K562 (cell line): Measurements from ENCODE around the gene KRT39. TPM values are rescaled to one million over a fixed set of nuclear protein-coding genes. Genes with fewer than 3 reads are reported as not detected.

ENCODE experiments used
- ATAC-seq: fragments of 200-7000 bp; cut with Tn5 transposase; 3 replicates; pipeline ENCODE4 v1.9.1; 2020; ENCODE audit warnings: moderate library complexity
- BruUV-seq: library from RNA; stranded (reverse); fragments of 400-500 nt; replicated peaks from 2 replicates; lab custom pipeline; 2021; lab: Mats Ljungman, UMichigan
- CTCF ChIA-PET: fragments of 300-600 bp; formaldehyde crosslinking; extraction: SDS; loops from one replicate; lab custom pipeline; 2021; ENCODE audit warnings: low intra/inter-chr PET ratio; lab: Yijun Ruan, JAX
- POLR2A ChIA-PET: fragments of 300-600, 350-650 bp; sonication (Branson Sonifier 250); formaldehyde crosslinking; extraction: SDS; loops from one replicate; lab custom pipeline; 2021; ENCODE audit warnings: antibody characterized with exemption, inconsistent platforms; lab: Yijun Ruan, JAX
- DNase-seq, 4 experiments: peaks; one replicate each; pipeline versions ENCODE4 v3.0.0 to v3.0.0-alpha.2; 2011 to 2018; ENCODE audit warnings: low spot score in 3 of 4, mixed read lengths in 3 of 4; ENCODE audit errors: extremely low read depth in 1 of 4
- FAIRE-seq: peaks from 2 replicates; lab custom pipeline; 2011; peaks lifted over from hg19 to GRCh38; lab: Jason Lieb, UNC
- H2AFZ ChIP-seq: 2 replicates; pipeline ENCODE4 v1.6.0; 2011; ENCODE audit warnings: low read depth, low read length, control low read depth, inconsistent platforms
- H3K27ac ChIP-seq: fragments of 200-600 bp; 3 replicates; pipeline ENCODE4 v1.8.0; 2011; ENCODE audit warnings: low read depth, mild to moderate bottlenecking, control low read depth, inconsistent platforms, low read length, moderate library complexity, mixed read lengths; ENCODE audit errors: extremely low read depth
- H3K27me3 ChIP-seq, 2 experiments: fragments of 300-600 bp in 1 of 2; 2 replicates in 1 of 2; 3 replicates in 1 of 2; pipeline versions ENCODE4 v1.6.0 to v1.8.0; 2011; ENCODE audit warnings: inconsistent platforms in 2 of 2, low read length in 2 of 2, mild to moderate bottlenecking in 1 of 2, mixed read lengths in 1 of 2, moderate library complexity in 1 of 2; ENCODE audit not compliant: control insufficient read depth in 2 of 2, insufficient read depth in 2 of 2
- H3K36me3 ChIP-seq: fragments of 300-600 bp; 3 replicates; pipeline ENCODE4 v1.8.0; 2011; ENCODE audit warnings: mild to moderate bottlenecking, low read length, inconsistent platforms; ENCODE audit not compliant: control insufficient read depth, insufficient read depth
- H3K4me1 ChIP-seq, 2 experiments: fragments of 200-600 bp in 1 of 2; replicated peaks in 1 of 2; 2 replicates in 1 of 2; 3 replicates in 1 of 2; pipeline versions ENCODE4 v1.5.1 to v1.8.0; 2011; ENCODE audit warnings: inconsistent platforms in 2 of 2, low read length in 2 of 2, mild to moderate bottlenecking in 1 of 2, mixed read lengths in 1 of 2, moderate library complexity in 1 of 2; ENCODE audit not compliant: control insufficient read depth in 2 of 2, insufficient read depth in 2 of 2
- H3K4me2 ChIP-seq: 2 replicates; pipeline ENCODE4 v1.6.1; 2011; ENCODE audit warnings: low read length, control low read depth, inconsistent platforms, mixed read lengths; ENCODE audit not compliant: insufficient read depth
- H3K4me3 ChIP-seq: fragments of 200-600 bp; sonication (generic), shearing (Covaris generic); 2 replicates; pipeline ENCODE4 v1.5.1; 2016; ENCODE audit warnings: control low read depth, inconsistent platforms
- H3K79me2 ChIP-seq: fragments of 200-600 bp; 3 replicates; pipeline ENCODE4 v1.8.0; 2011; ENCODE audit warnings: low read length, inconsistent platforms; ENCODE audit not compliant: control insufficient read depth, insufficient read depth
- H3K9ac ChIP-seq, 2 experiments: 2 replicates each; pipeline versions ENCODE4 v1.6.0 to v1.6.1; 2011; ENCODE audit warnings: low read depth in 2 of 2, low read length in 2 of 2, control low read depth in 1 of 2, inconsistent platforms in 1 of 2, mild to moderate bottlenecking in 1 of 2, mixed read lengths in 1 of 2; ENCODE audit not compliant: insufficient read depth in 1 of 2
- H3K9me1 ChIP-seq: one replicate; pipeline ENCODE4 v1.6.0; 2011; ENCODE audit warnings: inconsistent platforms, mild to moderate bottlenecking, low read length, moderate library complexity; ENCODE audit not compliant: control insufficient read depth, insufficient read depth
- H3K9me3 ChIP-seq: replicated peaks from 2 replicates; pipeline ENCODE4 v1.5.1; 2011; ENCODE audit warnings: low read depth, low read length, inconsistent platforms; ENCODE audit not compliant: control insufficient read depth, insufficient read depth
- H4K20me1 ChIP-seq: replicated peaks from 2 replicates; pipeline ENCODE4 v1.6.1; 2011; ENCODE audit warnings: low read length, inconsistent platforms, mixed read lengths; ENCODE audit not compliant: control insufficient read depth, insufficient read depth
- IRF2 ChIP-seq: sonication (generic); formaldehyde crosslinking; IDR thresholded peaks from 2 replicates; pipeline ENCODE4 v1.8.1; 2022; ENCODE audit warnings: mild to moderate bottlenecking, missing genetic modification reagents
- JUND ChIP-seq, 2 experiments: IDR thresholded peaks; 2 replicates in 1 of 2; 3 replicates in 1 of 2; pipeline ENCODE4 v1.6.1; 2011; ENCODE audit warnings: borderline replicate concordance in 2 of 2, low read depth in 2 of 2, low read length in 2 of 2, improper control_type of control experiment in 1 of 2, missing biosample characterization in 1 of 2, missing genetic modification characterization in 1 of 2, missing genetic modification reagents in 1 of 2
- POLR3G ChIP-seq: IDR thresholded peaks from 2 replicates; pipeline ENCODE4 v1.6.1; 2011; ENCODE audit not compliant: insufficient read length, insufficient replicate concordance; ENCODE audit errors: extremely low read depth
- SMAD3 ChIP-seq: fragments of 450-650 bp; formaldehyde crosslinking; conservative IDR thresholded peaks from 2 replicates; pipeline ENCODE4 v1.4.0; 2020; ENCODE audit warnings: mild to moderate bottlenecking
- ZNF3 ChIP-seq: fragments of 250-450 bp; sonication (Bioruptor Pico); IDR thresholded peaks from 2 replicates; pipeline ENCODE4 v1.5.0; 2021; ENCODE audit warnings: mild to moderate bottlenecking, moderate library complexity
- ZNF586 ChIP-seq: fragments of 450-650 bp; formaldehyde crosslinking; conservative IDR thresholded peaks from 2 replicates; pipeline ENCODE4 v1.4.0; 2020; ENCODE audit warnings: mild to moderate bottlenecking, moderate library complexity
- ZNF780A ChIP-seq: fragments of 250-450 bp; sonication (Bioruptor Pico); IDR thresholded peaks from 2 replicates; pipeline ENCODE4 v1.5.0; 2021; ENCODE audit warnings: mild to moderate bottlenecking
- WGBS: fragments of 100-300 bp; shearing (Covaris generic); methylation state at CpG from one replicate; pipeline ENCODE4 v1.1.6; 2016; ENCODE audit warnings: low coverage, mixed read lengths; ENCODE audit not compliant: insufficient coverage; ENCODE audit errors: missing lambda C conversion rate; 5-methylcytosine and 5-hydroxymethylcytosine counted together
- in situ Hi-C: fragments of 300-500 bp; cut with MboI; formaldehyde crosslinking; loops from 4 replicates; pipeline ENCODE4 v1.15.0; 2018; ENCODE audit warnings: inconsistent platforms, mixed read lengths
- intact Hi-C: fragments of 100-400 bp; cut with micrococcal nuclease; formaldehyde crosslinking; loops from 2 replicates; pipeline ENCODE4 v1.14.2; 2022
- polyA plus RNA-seq, 8 experiments: library from polyadenylated mRNA; depleted of rRNA in 4 of 8; stranded (reverse) in 5 of 8; unstranded in 3 of 8; fragments of >200 nt; fragmentation: Nextera tagmentation in 2 of 8; fragmentation: Illumina TruSeq in 1 of 8; extraction: Ambion mirVana in 2 of 8; extraction: Trizol in 1 of 8; gene quantifications; 2 replicates each; pipeline versions ENCODE4 v1.2.1 to v1.2.3, GENCODE V29; 2011 to 2014; ENCODE audit warnings: inconsistent platforms in 1 of 8, missing spikeins in 1 of 8
- total RNA-seq, 7 experiments: library from RNA; depleted of rRNA in 6 of 7; stranded (reverse); fragments of >200 nt in 6 of 7; fragmentation: Illumina TruSeq in 2 of 7; extraction: Trizol in 2 of 7; gene quantifications; 2 replicates each; pipeline versions ENCODE4 v1.2.1 to v1.2.3, GENCODE V29; 2011 to 2021; ENCODE audit warnings: low replicate concordance in 1 of 7
- TF ChIP-seq, protein P1 (sequence below): fragments of 450-650 bp; formaldehyde crosslinking; IDR thresholded peaks from 2 replicates; pipeline ENCODE4 v1.4.0; 2022; ENCODE audit warnings: missing genetic modification characterization
- TF ChIP-seq, protein P2 (sequence below): fragments of 450-650 bp; formaldehyde crosslinking; IDR thresholded peaks from 2 replicates; pipeline ENCODE4 v1.4.0; 2022; ENCODE audit warnings: mild to moderate bottlenecking, moderate library complexity

KRT39 gene
- total and polyA plus RNA-seq, 9 of the 15 experiments (the other 6 are each of a cell fraction or from before 2014, with no cell fraction given), result not detected

DNA sequence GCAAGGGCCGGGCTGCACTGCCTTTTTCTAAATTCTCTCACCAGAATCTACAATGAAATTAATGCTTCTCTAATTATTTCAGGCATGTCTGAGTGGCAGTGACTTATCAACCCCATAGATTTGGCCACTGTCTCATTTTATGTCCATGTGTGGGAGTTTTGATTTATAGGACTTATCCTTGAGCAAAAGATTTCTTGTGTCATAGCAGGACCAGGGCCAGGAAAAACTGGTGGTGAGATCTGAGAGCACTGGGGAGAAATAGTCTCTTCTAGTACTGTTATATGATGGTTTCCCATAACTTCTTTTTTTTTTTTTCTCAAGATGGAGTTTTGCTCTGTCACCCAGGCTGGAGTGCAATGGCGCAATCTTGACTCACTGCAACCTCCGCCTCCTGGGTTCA lies 27.8 kb downstream of the KRT39 start:
- Histone ChIP-seq H3K4me2 (no peak overlapping the region), H3K79me2 (no peaks in the 10 kb centered on the region), H3K9me3 (no peaks in the 10 kb centered on the region), H2AFZ (no peak overlapping the region), H3K9me1 (no peaks in the 10 kb centered on the region), H3K27me3 (peaks cover 18 to 25% of the 10 kb centered on the region in 2 experiments), H3K36me3 (no peaks in the 10 kb centered on the region), H3K4me1 (peaks cover 0 to 5% of the 10 kb centered on the region in 2 experiments; a peak in 1 of 5 replicates), H3K9ac (no peak overlapping the region), H3K27ac (no peak overlapping the region), H3K4me3 (no peak overlapping the region), H4K20me1 (no peaks in the 10 kb centered on the region)
- no TSS peak for BruUV-seq
- TF ChIP-seq, protein P1, sequence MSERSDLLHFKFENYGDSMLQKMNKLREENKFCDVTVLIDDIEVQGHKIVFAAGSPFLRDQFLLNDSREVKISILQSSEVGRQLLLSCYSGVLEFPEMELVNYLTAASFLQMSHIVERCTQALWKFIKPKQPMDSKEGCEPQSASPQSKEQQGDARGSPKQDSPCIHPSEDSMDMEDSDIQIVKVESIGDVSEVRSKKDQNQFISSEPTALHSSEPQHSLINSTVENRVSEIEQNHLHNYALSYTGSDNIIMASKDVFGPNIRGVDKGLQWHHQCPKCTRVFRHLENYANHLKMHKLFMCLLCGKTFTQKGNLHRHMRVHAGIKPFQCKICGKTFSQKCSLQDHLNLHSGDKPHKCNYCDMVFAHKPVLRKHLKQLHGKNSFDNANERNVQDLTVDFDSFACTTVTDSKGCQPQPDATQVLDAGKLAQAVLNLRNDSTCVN (CRISPR knock-in tag), result no peak
- TF ChIP-seq JUND (IDR thresholded peaks at IDR 0.05; ENCODE audit: borderline replicate concordance, low read depth, low read length) (no peak), JUND (tag; IDR thresholded peaks at IDR 0.05; ENCODE audit: borderline replicate concordance, low read depth, low read length) (no peak), POLR3G (no peak), ZNF3 (CRISPR knock-in tag) (no peak), ZNF780A (no peak), IRF2 (no peak), ZNF586 (CRISPR knock-in tag) (no peak), SMAD3 (CRISPR knock-in tag) (no peak)
- TF ChIP-seq, protein P2, sequence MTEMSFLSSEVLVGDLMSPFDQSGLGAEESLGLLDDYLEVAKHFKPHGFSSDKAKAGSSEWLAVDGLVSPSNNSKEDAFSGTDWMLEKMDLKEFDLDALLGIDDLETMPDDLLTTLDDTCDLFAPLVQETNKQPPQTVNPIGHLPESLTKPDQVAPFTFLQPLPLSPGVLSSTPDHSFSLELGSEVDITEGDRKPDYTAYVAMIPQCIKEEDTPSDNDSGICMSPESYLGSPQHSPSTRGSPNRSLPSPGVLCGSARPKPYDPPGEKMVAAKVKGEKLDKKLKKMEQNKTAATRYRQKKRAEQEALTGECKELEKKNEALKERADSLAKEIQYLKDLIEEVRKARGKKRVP (CRISPR knock-in tag), result no peak
- POLR2A ChIA-PET, result interaction anchor here (1.3 kb wide), 1 partner anchor 42 kb away, joined by 4 read pairs; no protein-coding TSS in a partner anchor
- in situ Hi-C loops (no loop called here), intact Hi-C loops (no loop called here)
- DNase-seq, result no peak
- FAIRE-seq, result no peak
- ATAC-seq, result no peak
- CTCF ChIA-PET, result no interaction called here
- WGBS, result 0% methylated on average over 1 of the region's 3 CpGs
